Measurements from ENCODE around the gene LENG9.

The LENG9 gene

GRCh38 chr19:54461210-54461609, 2.4 kb downstream of the LENG9 start:
- no peak for TF ChIP-seq CTCF (IDR thresholded peaks at IDR 0.05; ENCODE audit: low read depth, low read length)
- no peak for DNase-seq (ENCODE audit: low read depth in 2 of 2)
- H3K4me3 ChIP-seq (replicated peaks in 1 of 2; ENCODE audit: low read depth in 2 of 2, low read length in 2 of 2) = no peak overlapping the region

GRCh38 chr19:54460230-54461005, 3.2 kb downstream of the LENG9 start:
- no peak for DNase-seq (ENCODE audit: low read depth in 2 of 2)
- TF ChIP-seq CTCF (IDR thresholded peaks at IDR 0.05; ENCODE audit: low read depth, low read length) = no peak
- no peak overlapping the region for H3K4me3 ChIP-seq (replicated peaks in 1 of 2; ENCODE audit: low read depth in 2 of 2, low read length in 2 of 2)

GRCh38 chr19:54459282-54460229, 4.0 kb downstream of the LENG9 start:
- TF ChIP-seq CTCF (IDR thresholded peaks at IDR 0.05; ENCODE audit: low read depth, low read length) = no peak
- DNase-seq (ENCODE audit: low read depth in 2 of 2) = no peak
- H3K4me3 ChIP-seq (replicated peaks in 1 of 2; ENCODE audit: low read depth in 2 of 2, low read length in 2 of 2) = no peak overlapping the region

GRCh38 chr19:54458648-54459281, 4.8 kb downstream of the LENG9 start:
- H3K4me3 ChIP-seq (replicated peaks in 1 of 2; ENCODE audit: low read depth in 2 of 2, low read length in 2 of 2) = no peak overlapping the region
- DNase-seq (ENCODE audit: low read depth in 2 of 2) = no peak
- no peak for TF ChIP-seq CTCF (IDR thresholded peaks at IDR 0.05; ENCODE audit: low read depth, low read length)

- H3K4me3 ChIP-seq (replicated peaks in 1 of 2; ENCODE audit: low read depth in 2 of 2, low read length in 2 of 2) = no peak overlapping the region
- no peak for DNase-seq (ENCODE audit: low read depth in 2 of 2)
- no peak for TF ChIP-seq CTCF (IDR thresholded peaks at IDR 0.05; ENCODE audit: low read depth, low read length)
Observed at GRCh38 chr19:54457773-54458647, 5.6 kb downstream of the LENG9 start.
